Sigmoid colon (tissue), 7 donors: ENCODE results near the gene SLC4A1AP. TPM values are rescaled to one million over a fixed set of nuclear protein-coding genes. Genes with fewer than 3 reads are reported as not detected.
A peak's percentile ranks its signal among the peaks of the same experiment; 100 is the strongest.

Source experiments
- DNase-seq: peaks from one replicate; pipeline ENCODE4 v3.0.0-alpha.2; 2019
- H3K27ac ChIP-seq, 4 donors: fragments of 200-600 bp; sonication (generic); one replicate each; pipeline ENCODE4 v1.5.1; 2016 to 2019; ENCODE audit warnings: mild to moderate bottlenecking in 1 of 4
- H3K27me3 ChIP-seq, 3 donors: fragments of 200-600 bp; sonication (generic); one replicate each; pipeline ENCODE4 v1.5.1; 2019; ENCODE audit warnings: mild to moderate bottlenecking in 1 of 3
- H3K36me3 ChIP-seq, 4 donors: fragments of 200-600 bp; sonication (generic); one replicate each; pipeline ENCODE4 v1.5.1; 2016 to 2019
- H3K4me1 ChIP-seq, 4 donors: fragments of 200-600 bp; sonication (generic); one replicate each; pipeline ENCODE4 v1.5.1; 2017 to 2019
- H3K4me3 ChIP-seq, 4 donors: fragments of 200-600 bp; sonication (generic); one replicate each; pipeline ENCODE4 v1.5.1; 2017 to 2019; ENCODE audit warnings: mild to moderate bottlenecking in 2 of 4, moderate library complexity in 1 of 4
- H3K9me3 ChIP-seq, 4 donors: fragments of 200-600 bp in 3 of 4; sonication (generic) in 3 of 4; one replicate each; pipeline versions ENCODE4 v1.5.1 to v1.6.1; 2013 to 2019
- CTCF ChIP-seq, 4 experiments: fragments of 450-650 bp in 3 of 4; fragments of 200-600 bp in 1 of 4; IDR thresholded peaks; one replicate each; pipeline ENCODE4 v1.5.1; 2016 to 2019; ENCODE audit warnings: antibody characterized with exemption in 4 of 4, mild to moderate bottlenecking in 3 of 4, moderate library complexity in 2 of 4
- EP300 ChIP-seq, 4 donors: sonication (generic); formaldehyde crosslinking; IDR thresholded peaks; one replicate each; pipeline ENCODE4 v1.6.1; 2017; ENCODE audit warnings: antibody characterized with exemption in 4 of 4
- POLR2A ChIP-seq, 2 donors: fragments of 450-650 bp; IDR thresholded peaks; one replicate each; pipeline ENCODE4 v1.6.1; 2016; ENCODE audit warnings: antibody characterized with exemption in 2 of 2, mild to moderate bottlenecking in 2 of 2, moderate library complexity in 2 of 2
- POLR2AphosphoS5 ChIP-seq, 4 donors: sonication (generic); formaldehyde crosslinking; IDR thresholded peaks; one replicate each; pipeline ENCODE4 v1.6.1; 2017; ENCODE audit warnings: antibody characterized with exemption in 4 of 4
- WGBS, 2 donors: extraction: QIAGEN DNeasy Blood & Tissue Kit; methylation state at CpG; one replicate each; pipeline ENCODE4 v1.1.7; 2013; 5-methylcytosine and 5-hydroxymethylcytosine counted together
- intact Hi-C: fragments of 100-400 bp; cut with DNase I; formaldehyde crosslinking; loops from one replicate; pipeline ENCODE4 v1.15.1; 2023
- polyA plus RNA-seq, 3 donors: library from polyadenylated mRNA; stranded (reverse); fragments of 200-250 nt; gene quantifications; one replicate each; pipeline ENCODE4 v1.2.3, GENCODE V29; 2013
- total RNA-seq, 4 donors: library from RNA; depleted of rRNA; stranded (reverse); fragments of >200 nt; gene quantifications; one replicate each; pipeline ENCODE4 v1.1.0, GENCODE V29; 2016
- donor health status: healthy with polysubstance abuse.
- donor health status: Bipolar disorder and iron deficiency.
- donor health status: healthy.

SLC4A1AP gene
- total and polyA plus RNA-seq, 7 donors = 10.2 to 21.4 (median 16.0) TPM

DNA sequence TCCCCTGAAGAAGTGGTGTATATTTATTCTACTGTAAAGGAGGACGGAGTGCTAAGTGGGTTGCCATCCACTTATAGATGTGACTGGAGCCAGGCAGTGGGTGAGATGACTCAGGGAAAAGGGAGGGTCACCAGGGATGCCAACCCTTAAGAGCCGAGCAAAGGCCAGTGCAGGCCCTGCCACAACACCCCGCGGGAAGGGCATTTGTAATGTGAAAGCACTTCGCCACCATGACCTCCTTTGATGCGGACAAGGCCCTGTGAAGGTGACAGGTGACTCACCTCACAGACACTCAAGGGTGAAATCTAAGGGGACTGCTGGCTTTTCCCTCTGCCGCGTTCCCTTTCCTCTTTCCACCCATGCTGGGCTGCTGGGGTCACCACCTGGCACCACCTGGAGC, 57.6 kb downstream of the SLC4A1AP start:
- Histone ChIP-seq H3K27ac (peak overlapping the region in 1 of 4 donors; percentile 44), H3K36me3 (no peaks in the 10 kb centered on the region), H3K4me3 (no peak overlapping the region), H3K4me1 (peaks cover 0 to 29% (median 21%) of the 10 kb centered on the region in 4 donors), H3K27me3 (no peaks in the 10 kb centered on the region), H3K9me3 (no peaks in the 10 kb centered on the region)
- TF ChIP-seq EP300 (IDR thresholded peaks at IDR 0.05) = no peak
- TF ChIP-seq CTCF (IDR thresholded peaks at IDR 0.05) = no peak
- no peak for TF ChIP-seq POLR2AphosphoS5 (IDR thresholded peaks at IDR 0.05)
- no peak for TF ChIP-seq POLR2A (IDR thresholded peaks at IDR 0.05)
- no peak for DNase-seq
- intact Hi-C loops = loop anchor here (5.0 kb wide), 2 partner anchors 56 to 676 kb away; no protein-coding TSS in a partner anchor
- WGBS, 2 donors = 76 to 78% methylated on average over 8 of the region's 8 CpGs

- Histone ChIP-seq H3K27ac (peak overlapping the region in 1 of 4 donors; percentile 74), H3K4me1 (peaks cover 0 to 26% (median 20%) of the 10 kb centered on the region in 4 donors), H3K27me3 (no peaks in the 10 kb centered on the region), H3K9me3 (no peaks in the 10 kb centered on the region), H3K4me3 (no peak overlapping the region), H3K36me3 (no peaks in the 10 kb centered on the region)
- intact Hi-C loops = loop anchor here (5.0 kb wide), 2 partner anchors 55 to 675 kb away; no protein-coding TSS in a partner anchor
- TF ChIP-seq POLR2A (IDR thresholded peaks at IDR 0.05) (no peak), EP300 (IDR thresholded peaks at IDR 0.05) (no peak), CTCF (IDR thresholded peaks at IDR 0.05) (no peak), POLR2AphosphoS5 (IDR thresholded peaks at IDR 0.05) (no peak)
- DNase-seq = no peak
- WGBS, 2 donors = 45 to 76% methylated on average over 2 of the region's 2 CpGs
Measured at GRCh38 chr2:27721884-27722485, 58.3 kb downstream of the SLC4A1AP start.

DNA sequence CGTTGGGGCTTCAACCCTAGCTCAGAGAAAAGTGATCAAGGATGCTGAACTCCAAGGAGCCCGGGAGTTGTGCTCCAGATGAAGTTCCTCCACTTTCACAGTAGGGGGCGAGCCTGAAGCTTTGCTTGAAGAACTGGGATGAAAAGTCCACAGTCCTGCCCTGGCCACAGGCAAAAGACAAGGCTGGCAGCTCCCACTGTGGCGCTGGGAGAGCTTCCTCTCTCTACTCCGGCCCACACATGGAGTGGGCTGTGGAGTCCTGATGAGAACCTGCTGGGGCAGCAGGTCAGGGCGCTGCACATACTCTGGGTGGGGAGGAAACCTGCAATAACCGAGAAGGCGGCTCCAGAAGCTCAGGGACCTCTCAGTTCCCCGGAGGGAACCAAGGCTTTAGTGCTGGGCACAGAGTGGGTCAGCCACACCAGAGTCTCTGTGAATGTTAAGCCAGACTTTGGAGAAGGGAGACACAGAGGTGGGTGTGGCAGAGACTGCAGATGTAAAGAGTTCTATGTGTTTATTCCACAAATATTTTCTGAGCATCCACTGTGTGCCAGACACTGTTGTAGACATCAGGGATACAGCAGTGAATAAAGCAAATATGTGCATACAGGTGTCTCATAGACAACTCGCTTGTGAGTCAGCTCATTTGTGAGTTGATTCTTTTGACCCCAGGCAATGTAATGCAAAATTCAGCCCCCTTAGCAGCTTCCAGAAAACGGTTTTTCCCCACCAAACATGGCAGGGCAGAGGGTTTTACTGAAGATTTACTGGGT, 59.9 kb downstream of the SLC4A1AP start:
- H3K36me3 ChIP-seq = no peaks in the 10 kb centered on the region
- H3K4me3 ChIP-seq = no peak overlapping the region
- intact Hi-C loops = loop anchor here (5.0 kb wide), 2 partner anchors 54 to 674 kb away; no protein-coding TSS in a partner anchor
- peak overlapping the region; percentile 54 to 83 (median 74) for H3K27ac ChIP-seq
- 34 to 45% methylated on average over 11 of the region's 11 CpGs for WGBS, 2 donors
- H3K27me3 ChIP-seq = no peaks in the 10 kb centered on the region
- H3K4me1 ChIP-seq = peaks cover 0 to 26% (median 20%) of the 10 kb centered on the region in 4 donors
- no peaks in the 10 kb centered on the region for H3K9me3 ChIP-seq
- TF ChIP-seq POLR2AphosphoS5 (IDR thresholded peaks at IDR 0.05) (peak in 1 of 4 donors; percentile 14), POLR2A (IDR thresholded peaks at IDR 0.05) (no peak), CTCF (IDR thresholded peaks at IDR 0.05) (peak; percentile 58 to 84 (median 81))
- peak; percentile 88 for DNase-seq

DNA sequence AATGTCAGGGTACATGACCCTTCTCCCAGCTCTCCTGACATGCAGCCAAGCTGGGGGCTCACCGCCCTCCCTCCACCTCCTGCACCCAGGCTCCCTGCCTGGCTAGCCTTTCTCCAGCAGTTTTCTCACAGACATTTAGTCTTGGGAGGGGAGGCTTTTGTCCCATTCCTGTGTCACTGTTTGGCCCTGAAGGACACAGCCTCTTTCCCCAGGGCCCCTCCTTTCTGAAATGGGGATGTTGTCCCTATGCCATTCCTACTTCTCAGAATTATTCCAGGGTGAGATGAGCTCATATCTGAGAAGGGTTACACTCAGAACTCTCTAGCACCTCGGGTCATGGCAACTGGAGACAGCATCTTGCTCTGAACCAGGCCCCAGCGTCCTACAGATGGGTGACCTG, 60.5 kb downstream of the SLC4A1AP start:
- H3K4me3 ChIP-seq = no peak overlapping the region
- no peaks in the 10 kb centered on the region for H3K9me3 ChIP-seq
- H3K27ac ChIP-seq = peak overlapping the region; percentile 54 to 83 (median 74)
- H3K27me3 ChIP-seq = no peaks in the 10 kb centered on the region
- DNase-seq = no peak
- H3K36me3 ChIP-seq = no peaks in the 10 kb centered on the region
- peaks cover 0 to 26% (median 20%) of the 10 kb centered on the region in 4 donors for H3K4me1 ChIP-seq
- intact Hi-C loops = loop anchor here (5.0 kb wide), 2 partner anchors 53 to 673 kb away; no protein-coding TSS in a partner anchor
- 78 to 83% methylated on average over 3 of the region's 3 CpGs for WGBS, 2 donors
- no peak for TF ChIP-seq CTCF (IDR thresholded peaks at IDR 0.05)
- TF ChIP-seq POLR2A (IDR thresholded peaks at IDR 0.05) = no peak
- TF ChIP-seq POLR2AphosphoS5 (IDR thresholded peaks at IDR 0.05) = no peak
- no peak for TF ChIP-seq EP300 (IDR thresholded peaks at IDR 0.05)
